Measurements from ENCODE around the gene DENND1B.

GRCh38 chr1:197807216-197807615 lies 31.9 kb upstream of the DENND1B start:
- no peak for TF ChIP-seq POLR2A (IDR thresholded peaks at IDR 0.05)
- no peak for TF ChIP-seq EP300 (IDR thresholded peaks at IDR 0.05)
- TF ChIP-seq CTCF (IDR thresholded peaks at IDR 0.05), result no peak
- no peak for TF ChIP-seq POLR2AphosphoS5 (IDR thresholded peaks at IDR 0.05)
